ENCODE measurements around the gene C14orf119. TPM values are rescaled to one million over a fixed set of nuclear protein-coding genes. Genes with fewer than 3 reads are reported as not detected.

Gene C14orf119
- total RNA-seq (2021): 65.1 and 66.9 TPM in 2 replicates
- long read RNA-seq, transcript C14orf119-201 (2 exons, 3,660 nt): major isoform, 206 of 245 reads
- long read RNA-seq, partial matches to known transcripts: 0 of 245 reads
- long read RNA-seq, other reads (novel, unspliced or antisense): 37 of 245 reads

GRCh38 chr14:23095196-23096108, at the start of gene C14orf119:
TSS of gene C14orf119 (plus strand) at chr14:23095505. CDS start at chr14:23097659, 2,154 bp downstream.
- Histone ChIP-seq H3K9ac (ENCODE audit: extremely low read depth, insufficient read length, low read length) (peak within 1 kb of the TSS; percentile 99), H4K5ac (ENCODE audit: insufficient read length, low read depth, low read length) (peak within 1 kb of the TSS; percentile 83), H4K91ac (ENCODE audit: insufficient read length, low read depth, low read length) (no peak within 1 kb of the TSS), H3K79me2 (ENCODE audit: insufficient read depth, low read length) (peaks cover 19% of the 10 kb centered on the region), H3K23ac (ENCODE audit: insufficient read length, low read depth, low read length) (no peak within 1 kb of the TSS), H3K56ac (ENCODE audit: insufficient read length, low read depth, low read length) (peak within 1 kb of the TSS; percentile 52), H3K23me2 (ENCODE audit: insufficient read length, low read depth, low read length, poor library complexity, severe bottlenecking) (peaks cover 6% of the 10 kb centered on the region), H2BK12ac (ENCODE audit: insufficient read length, low read depth, low read length) (peak within 1 kb of the TSS; percentile 77), H4K20me1 (ENCODE audit: control insufficient read depth, insufficient read depth, insufficient read length) (no peaks in the 10 kb centered on the region), H3K79me1 (ENCODE audit: insufficient read depth, low read depth, low read length, poor library complexity, severe bottlenecking) (peaks cover 5% of the 10 kb centered on the region), H2BK15ac (ENCODE audit: low read depth, low read length) (0 out of 2 replicates have a peak within 1 kb of the TSS, but pooled peaks have one; percentile 68), H4K8ac (replicated peaks; ENCODE audit: insufficient read length, low read depth, low read length) (no peak within 1 kb of the TSS), H3K27me3 (ENCODE audit: insufficient read depth, low read length) (no peaks in the 10 kb centered on the region), H3K18ac (ENCODE audit: insufficient read length, low read depth, low read length) (peak within 1 kb of the TSS; percentile 99), H2BK5ac (ENCODE audit: insufficient read length, low read length) (peak within 1 kb of the TSS; percentile 74), H3K4ac (ENCODE audit: low read depth, low read length) (no peak within 1 kb of the TSS; the same call in 1 of the 2 replicates), H2AFZ (ENCODE audit: low read length) (no peak within 1 kb of the TSS), H3K4me2 (ENCODE audit: insufficient read depth, insufficient read length, low read length) (peak within 1 kb of the TSS; percentile 93), H3K9me3 (ENCODE audit: control insufficient read depth, low read depth, low read length) (no peaks in the 10 kb centered on the region), H3K4me1 (ENCODE audit: insufficient read depth, low read length) (peaks cover 2% of the 10 kb centered on the region; the same call in 1 of the 2 replicates), H3K14ac (ENCODE audit: insufficient read depth, low read length) (peak within 1 kb of the TSS; percentile 97), H2BK120ac (ENCODE audit: low read depth, low read length, poor library complexity, severe bottlenecking) (no peak within 1 kb of the TSS), H3T11ph (ENCODE audit: low read length) (no peak within 1 kb of the TSS), H2AK5ac (ENCODE audit: insufficient read length, low read length) (no peak within 1 kb of the TSS), H3K27ac (ENCODE audit: insufficient read length, low read depth, low read length) (peak within 1 kb of the TSS; percentile 73), H2BK20ac (ENCODE audit: low read depth, low read length, poor library complexity, severe bottlenecking) (no peak within 1 kb of the TSS)
- no peaks in the 10 kb centered on the region for H3K27me3 Mint-ChIP-seq (ENCODE audit: low read depth)
- TF ChIP-seq CTCF (conservative IDR thresholded peaks at IDR 0.05): no peak
- peaks cover 28% of the 10 kb centered on the region in 2 experiments for H3K4me1 Mint-ChIP-seq
- WGBS (ENCODE audit: extremely low coverage, insufficient read length, low lambda C conversion rate): no CpG with 5 or more reads among the region's 46 CpGs
- H3K4me3 Mint-ChIP-seq: no peak within 1 kb of the TSS
- no peaks in the 10 kb centered on the region for H3K9me3 Mint-ChIP-seq
- peak; percentile 99 for DNase-seq
- peaks cover 27 to 53% (median 49%) of the 10 kb centered on the region in 3 experiments for H3K36me3 Mint-ChIP-seq (ENCODE audit: insufficient read depth in 1 of 3, low read depth in 3 of 3)
- no peak within 1 kb of the TSS for H3K27ac Mint-ChIP-seq

All from H9 (cell line).